RWPE2 (cell line): Measurements from ENCODE around the gene BIN1.

Experiments used
- ATAC-seq: fragments of 200-7000 bp; cut with Tn5 transposase; 3 replicates; pipeline ENCODE4 v1.9.1; 2021; ENCODE audit warnings: low read depth
- DNase-seq: peaks from one replicate; pipeline ENCODE4 v3.0.0-alpha.2; 2020; ENCODE audit warnings: low spot score
- H3K27ac ChIP-seq: fragments of 450-650 bp; 2 replicates; pipeline ENCODE4 v1.5.1; 2017; ENCODE audit warnings: mild to moderate bottlenecking; ENCODE audit not compliant: poor library complexity, severe bottlenecking
- H3K27me3 ChIP-seq: fragments of 250-450 bp; sonication (Bioruptor Pico); 2 replicates; pipeline ENCODE4 v1.5.1; 2021; ENCODE audit warnings: mild to moderate bottlenecking, moderate library complexity; ENCODE audit not compliant: insufficient read depth, poor library complexity, severe bottlenecking
- H3K36me3 ChIP-seq: fragments of 250-450 bp; sonication (Bioruptor Pico); 2 replicates; pipeline ENCODE4 v1.5.1; 2020; ENCODE audit warnings: low read depth, mild to moderate bottlenecking, moderate library complexity
- H3K4me1 ChIP-seq: fragments of 250-450 bp; sonication (Bioruptor Pico); 2 replicates; pipeline ENCODE4 v1.5.1; 2021; ENCODE audit warnings: mild to moderate bottlenecking, moderate library complexity; ENCODE audit not compliant: insufficient read depth, poor library complexity, severe bottlenecking
- H3K4me3 ChIP-seq: fragments of 250-450 bp; sonication (Bioruptor Pico); 2 replicates; pipeline ENCODE4 v1.5.1; 2021; ENCODE audit warnings: mild to moderate bottlenecking, moderate library complexity; ENCODE audit not compliant: severe bottlenecking
- H3K9me3 ChIP-seq: fragments of 250-450 bp; sonication (Bioruptor Pico); 2 replicates; pipeline ENCODE4 v1.5.1; 2021; ENCODE audit warnings: mild to moderate bottlenecking, moderate library complexity; ENCODE audit not compliant: severe bottlenecking
- TF ChIP-seq, protein P1 (sequence below): fragments of 450-650 bp; IDR thresholded peaks from one replicate; pipeline ENCODE4 v1.5.1; 2017; ENCODE audit warnings: mild to moderate bottlenecking, moderate library complexity; ENCODE audit not compliant: poor library complexity, severe bottlenecking

The BIN1 gene

DNA sequence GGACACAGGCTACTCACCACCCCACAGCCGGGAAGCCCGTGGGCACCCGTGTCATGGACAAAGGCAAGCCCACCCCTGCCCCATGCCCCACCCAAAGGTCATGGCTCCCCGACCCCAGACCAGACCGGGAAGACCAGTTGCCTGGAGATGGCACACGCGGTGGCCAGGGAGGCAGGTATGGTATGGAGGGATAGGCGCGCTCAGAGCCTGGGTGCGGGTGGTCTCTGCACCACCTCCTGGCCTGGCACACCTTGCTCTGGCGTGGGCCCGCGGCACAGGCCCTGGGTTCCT is 51.2 kb downstream of the BIN1 start:
- no peaks in the 10 kb centered on the region for H3K36me3 ChIP-seq
- no peaks in the 10 kb centered on the region for H3K4me1 ChIP-seq
- no peak overlapping the region for H3K4me3 ChIP-seq
- no peak overlapping the region for H3K27ac ChIP-seq
- ATAC-seq (no peak), DNase-seq (no peak)
- TF ChIP-seq, protein P1, sequence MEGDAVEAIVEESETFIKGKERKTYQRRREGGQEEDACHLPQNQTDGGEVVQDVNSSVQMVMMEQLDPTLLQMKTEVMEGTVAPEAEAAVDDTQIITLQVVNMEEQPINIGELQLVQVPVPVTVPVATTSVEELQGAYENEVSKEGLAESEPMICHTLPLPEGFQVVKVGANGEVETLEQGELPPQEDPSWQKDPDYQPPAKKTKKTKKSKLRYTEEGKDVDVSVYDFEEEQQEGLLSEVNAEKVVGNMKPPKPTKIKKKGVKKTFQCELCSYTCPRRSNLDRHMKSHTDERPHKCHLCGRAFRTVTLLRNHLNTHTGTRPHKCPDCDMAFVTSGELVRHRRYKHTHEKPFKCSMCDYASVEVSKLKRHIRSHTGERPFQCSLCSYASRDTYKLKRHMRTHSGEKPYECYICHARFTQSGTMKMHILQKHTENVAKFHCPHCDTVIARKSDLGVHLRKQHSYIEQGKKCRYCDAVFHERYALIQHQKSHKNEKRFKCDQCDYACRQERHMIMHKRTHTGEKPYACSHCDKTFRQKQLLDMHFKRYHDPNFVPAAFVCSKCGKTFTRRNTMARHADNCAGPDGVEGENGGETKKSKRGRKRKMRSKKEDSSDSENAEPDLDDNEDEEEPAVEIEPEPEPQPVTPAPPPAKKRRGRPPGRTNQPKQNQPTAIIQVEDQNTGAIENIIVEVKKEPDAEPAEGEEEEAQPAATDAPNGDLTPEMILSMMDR = no peak
- no peaks in the 10 kb centered on the region for H3K9me3 ChIP-seq
- no peaks in the 10 kb centered on the region for H3K27me3 ChIP-seq

DNA sequence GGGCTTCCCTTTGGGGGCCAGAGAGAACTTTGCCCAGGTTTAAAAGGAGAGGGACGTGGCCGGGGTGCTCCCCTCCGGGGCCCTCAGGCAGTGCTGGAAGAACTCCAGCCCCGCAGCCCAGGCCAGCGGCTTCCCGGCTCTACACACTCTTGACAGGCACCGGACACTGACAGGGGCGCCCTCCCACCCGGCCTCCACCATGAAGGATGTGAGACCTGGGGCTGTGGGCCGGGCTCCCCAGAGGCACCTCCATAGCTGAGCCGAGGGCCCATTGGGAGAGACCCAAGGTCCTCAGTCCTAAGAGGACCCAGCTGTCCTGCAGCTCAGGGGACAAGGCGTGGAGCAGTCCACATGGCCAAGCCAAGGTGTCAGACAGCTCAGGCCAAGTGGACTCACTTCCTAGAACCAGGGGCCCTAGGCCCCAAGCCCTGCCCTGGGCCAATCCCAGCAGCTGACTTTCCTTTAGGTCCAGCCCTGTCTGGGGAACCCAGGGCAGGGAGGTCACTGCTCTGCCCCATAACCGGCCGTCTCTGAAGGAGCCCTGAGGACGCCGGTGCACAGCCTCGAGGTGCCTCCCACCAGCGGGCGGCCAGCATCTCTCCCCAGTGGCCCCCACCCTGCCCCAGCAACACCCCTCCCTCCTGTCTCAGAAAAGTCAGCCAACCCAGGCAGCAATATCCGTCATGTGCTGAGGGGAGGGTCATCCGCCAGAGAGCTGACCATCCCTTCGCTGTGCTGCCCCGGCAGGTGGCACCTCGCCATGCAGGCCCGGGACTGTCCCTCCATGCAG is 51.8 kb downstream of the BIN1 start:
- TF ChIP-seq, protein P1 = no peak
- Histone ChIP-seq H3K4me1 (no peaks in the 10 kb centered on the region), H3K4me3 (no peak overlapping the region), H3K36me3 (no peaks in the 10 kb centered on the region), H3K27me3 (no peaks in the 10 kb centered on the region), H3K9me3 (no peaks in the 10 kb centered on the region), H3K27ac (no peak overlapping the region)
- no peak for ATAC-seq
- no peak for DNase-seq

DNA sequence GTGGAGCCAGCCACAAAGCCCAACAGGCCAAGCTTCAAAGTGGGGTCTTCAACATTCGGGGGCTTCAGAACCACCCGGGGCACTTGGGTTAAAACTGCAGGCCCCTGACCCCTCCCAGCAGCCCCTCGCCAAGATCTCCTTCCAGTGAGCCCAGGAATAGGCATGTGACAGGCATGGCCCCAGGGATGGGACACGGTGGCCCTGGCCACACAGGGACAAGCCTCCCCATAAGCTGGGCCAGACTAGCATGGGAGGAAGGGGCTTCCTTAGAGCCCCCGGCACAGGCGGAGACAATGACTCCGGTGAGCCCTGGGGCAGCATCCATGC is 52.4 kb downstream of the BIN1 start:
- Histone ChIP-seq H3K27ac (no peak overlapping the region), H3K27me3 (no peaks in the 10 kb centered on the region), H3K9me3 (no peaks in the 10 kb centered on the region), H3K4me1 (no peaks in the 10 kb centered on the region), H3K36me3 (no peaks in the 10 kb centered on the region), H3K4me3 (no peak overlapping the region)
- TF ChIP-seq, protein P1 = no peak
- no peak for ATAC-seq
- no peak for DNase-seq

DNA sequence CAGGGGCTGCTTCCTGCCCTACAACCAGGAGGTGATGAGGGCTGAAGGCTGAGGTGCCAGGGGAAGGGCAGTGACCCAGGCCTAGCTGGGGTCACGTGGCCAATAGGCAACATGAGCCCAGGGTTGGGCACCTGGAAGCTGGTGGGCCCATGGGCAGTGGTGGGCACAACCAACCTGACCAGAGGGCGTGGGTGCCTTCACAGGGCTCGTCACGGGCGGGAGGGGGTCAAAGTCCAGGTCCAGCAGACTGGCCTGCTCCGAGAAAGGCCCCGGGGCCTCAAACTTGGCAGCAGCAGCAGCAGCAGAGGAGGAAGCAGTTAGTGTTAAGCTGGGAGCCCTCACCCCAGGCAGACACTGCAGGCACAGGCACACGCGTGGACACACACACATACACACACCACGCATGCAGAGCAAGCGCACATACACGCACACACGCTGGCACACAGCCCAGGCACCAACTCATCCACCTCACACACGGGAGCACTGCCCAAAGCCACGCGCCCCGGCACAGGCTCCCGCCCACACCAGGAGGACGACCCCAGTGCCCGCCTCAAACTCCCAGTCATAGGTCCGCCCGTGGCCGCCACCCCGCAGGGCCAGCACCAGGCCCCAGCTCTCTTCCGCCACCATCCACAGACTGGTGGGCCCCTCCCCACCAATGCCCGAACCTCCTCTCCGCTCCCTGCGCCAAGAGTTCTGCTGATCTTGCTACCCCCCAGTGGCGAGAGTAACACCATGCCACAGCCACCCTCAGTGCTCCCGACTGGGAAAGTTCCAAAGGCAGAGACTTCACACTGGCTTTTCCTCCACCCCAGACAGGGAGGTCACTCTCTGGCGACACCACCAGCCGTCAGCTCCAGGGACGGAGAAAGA is 53.0 kb downstream of the BIN1 start:
- Histone ChIP-seq H3K36me3 (no peaks in the 10 kb centered on the region), H3K27ac (no peak overlapping the region), H3K9me3 (no peaks in the 10 kb centered on the region), H3K4me3 (no peak overlapping the region), H3K27me3 (no peaks in the 10 kb centered on the region), H3K4me1 (no peaks in the 10 kb centered on the region)
- DNase-seq (no peak), ATAC-seq (no peak)
- TF ChIP-seq, protein P1 = no peak
